ENCODE data around the gene NME8.
"Not testable (repeated sequence)": the region's sequence is repeated elsewhere in the genome, so short reads cannot be mapped to it uniquely, and the experiment has no call there.

The NME8 gene, protein sequence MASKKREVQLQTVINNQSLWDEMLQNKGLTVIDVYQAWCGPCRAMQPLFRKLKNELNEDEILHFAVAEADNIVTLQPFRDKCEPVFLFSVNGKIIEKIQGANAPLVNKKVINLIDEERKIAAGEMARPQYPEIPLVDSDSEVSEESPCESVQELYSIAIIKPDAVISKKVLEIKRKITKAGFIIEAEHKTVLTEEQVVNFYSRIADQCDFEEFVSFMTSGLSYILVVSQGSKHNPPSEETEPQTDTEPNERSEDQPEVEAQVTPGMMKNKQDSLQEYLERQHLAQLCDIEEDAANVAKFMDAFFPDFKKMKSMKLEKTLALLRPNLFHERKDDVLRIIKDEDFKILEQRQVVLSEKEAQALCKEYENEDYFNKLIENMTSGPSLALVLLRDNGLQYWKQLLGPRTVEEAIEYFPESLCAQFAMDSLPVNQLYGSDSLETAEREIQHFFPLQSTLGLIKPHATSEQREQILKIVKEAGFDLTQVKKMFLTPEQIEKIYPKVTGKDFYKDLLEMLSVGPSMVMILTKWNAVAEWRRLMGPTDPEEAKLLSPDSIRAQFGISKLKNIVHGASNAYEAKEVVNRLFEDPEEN

DNA sequence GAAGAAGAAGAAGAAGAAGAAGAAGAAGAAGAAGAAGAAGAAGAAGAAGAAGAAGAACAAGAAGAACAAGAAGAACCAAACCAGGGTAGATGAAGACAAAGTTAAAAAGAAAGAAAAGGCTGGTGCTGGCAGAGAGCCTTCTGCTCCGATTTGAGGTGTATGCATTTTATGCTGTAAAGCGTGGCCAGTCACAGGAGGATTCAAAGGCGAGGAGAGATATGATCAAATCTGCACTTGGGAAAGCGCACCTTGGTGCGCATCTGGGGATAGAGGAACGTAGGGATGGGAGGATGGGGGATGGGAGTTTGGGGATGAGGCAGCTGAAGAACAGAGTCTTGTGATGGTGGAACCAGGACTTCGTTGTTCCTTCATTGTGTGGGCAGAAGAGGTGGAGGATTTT is at the start of gene NME8:
TSS of gene NME8 (plus strand) at position 301 of the 400 bp plus-strand sequence. CDS start 1,670 bp downstream, outside the sequence.
- ATAC-seq (ENCODE audit: low read depth) (no peak), DNase-seq (ENCODE audit: low spot score) (no peak)
- no peak within 1 kb of the TSS for H3K4me3 ChIP-seq (ENCODE audit: severe bottlenecking)
- H3K27ac ChIP-seq (ENCODE audit: poor library complexity, severe bottlenecking): no peak within 1 kb of the TSS
- H3K4me1 ChIP-seq (ENCODE audit: insufficient read depth, poor library complexity, severe bottlenecking): no peaks in the 10 kb centered on the region
- no peaks in the 10 kb centered on the region for H3K27me3 ChIP-seq (ENCODE audit: insufficient read depth, poor library complexity, severe bottlenecking)
- H3K36me3 ChIP-seq (ENCODE audit: low read depth): no peaks in the 10 kb centered on the region
- TF ChIP-seq, protein P1, sequence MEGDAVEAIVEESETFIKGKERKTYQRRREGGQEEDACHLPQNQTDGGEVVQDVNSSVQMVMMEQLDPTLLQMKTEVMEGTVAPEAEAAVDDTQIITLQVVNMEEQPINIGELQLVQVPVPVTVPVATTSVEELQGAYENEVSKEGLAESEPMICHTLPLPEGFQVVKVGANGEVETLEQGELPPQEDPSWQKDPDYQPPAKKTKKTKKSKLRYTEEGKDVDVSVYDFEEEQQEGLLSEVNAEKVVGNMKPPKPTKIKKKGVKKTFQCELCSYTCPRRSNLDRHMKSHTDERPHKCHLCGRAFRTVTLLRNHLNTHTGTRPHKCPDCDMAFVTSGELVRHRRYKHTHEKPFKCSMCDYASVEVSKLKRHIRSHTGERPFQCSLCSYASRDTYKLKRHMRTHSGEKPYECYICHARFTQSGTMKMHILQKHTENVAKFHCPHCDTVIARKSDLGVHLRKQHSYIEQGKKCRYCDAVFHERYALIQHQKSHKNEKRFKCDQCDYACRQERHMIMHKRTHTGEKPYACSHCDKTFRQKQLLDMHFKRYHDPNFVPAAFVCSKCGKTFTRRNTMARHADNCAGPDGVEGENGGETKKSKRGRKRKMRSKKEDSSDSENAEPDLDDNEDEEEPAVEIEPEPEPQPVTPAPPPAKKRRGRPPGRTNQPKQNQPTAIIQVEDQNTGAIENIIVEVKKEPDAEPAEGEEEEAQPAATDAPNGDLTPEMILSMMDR (IDR thresholded peaks at IDR 0.05; ENCODE audit: poor library complexity, severe bottlenecking): no peak
- no peaks in the 10 kb centered on the region for H3K9me3 ChIP-seq (ENCODE audit: severe bottlenecking)

GRCh38 chr7:37806152-37806551 is 42.2 kb upstream of the NME8 start:
- Histone ChIP-seq H3K27ac (ENCODE audit: poor library complexity, severe bottlenecking) (no peak overlapping the region), H3K4me3 (ENCODE audit: severe bottlenecking) (no peak overlapping the region), H3K27me3 (ENCODE audit: insufficient read depth, poor library complexity, severe bottlenecking) (no peaks in the 10 kb centered on the region), H3K4me1 (ENCODE audit: insufficient read depth, poor library complexity, severe bottlenecking) (no peaks in the 10 kb centered on the region), H3K9me3 (ENCODE audit: severe bottlenecking) (no peaks in the 10 kb centered on the region), H3K36me3 (ENCODE audit: low read depth) (no peaks in the 10 kb centered on the region)
- DNase-seq (ENCODE audit: low spot score) (no peak), ATAC-seq (ENCODE audit: low read depth) (no peak)
- TF ChIP-seq, protein P1 (IDR thresholded peaks at IDR 0.05; ENCODE audit: poor library complexity, severe bottlenecking): no peak

GRCh38 chr7:37812161-37812580 is 36.2 kb upstream of the NME8 start:
- not testable (repeated sequence) for DNase-seq (ENCODE audit: low spot score); H3K4me3 ChIP-seq (ENCODE audit: severe bottlenecking); ATAC-seq (ENCODE audit: low read depth); H3K36me3 ChIP-seq (ENCODE audit: low read depth); H3K27ac ChIP-seq (ENCODE audit: poor library complexity, severe bottlenecking); H3K4me1 ChIP-seq (ENCODE audit: insufficient read depth, poor library complexity, severe bottlenecking); H3K27me3 ChIP-seq (ENCODE audit: insufficient read depth, poor library complexity, severe bottlenecking); H3K9me3 ChIP-seq (ENCODE audit: severe bottlenecking)

DNA sequence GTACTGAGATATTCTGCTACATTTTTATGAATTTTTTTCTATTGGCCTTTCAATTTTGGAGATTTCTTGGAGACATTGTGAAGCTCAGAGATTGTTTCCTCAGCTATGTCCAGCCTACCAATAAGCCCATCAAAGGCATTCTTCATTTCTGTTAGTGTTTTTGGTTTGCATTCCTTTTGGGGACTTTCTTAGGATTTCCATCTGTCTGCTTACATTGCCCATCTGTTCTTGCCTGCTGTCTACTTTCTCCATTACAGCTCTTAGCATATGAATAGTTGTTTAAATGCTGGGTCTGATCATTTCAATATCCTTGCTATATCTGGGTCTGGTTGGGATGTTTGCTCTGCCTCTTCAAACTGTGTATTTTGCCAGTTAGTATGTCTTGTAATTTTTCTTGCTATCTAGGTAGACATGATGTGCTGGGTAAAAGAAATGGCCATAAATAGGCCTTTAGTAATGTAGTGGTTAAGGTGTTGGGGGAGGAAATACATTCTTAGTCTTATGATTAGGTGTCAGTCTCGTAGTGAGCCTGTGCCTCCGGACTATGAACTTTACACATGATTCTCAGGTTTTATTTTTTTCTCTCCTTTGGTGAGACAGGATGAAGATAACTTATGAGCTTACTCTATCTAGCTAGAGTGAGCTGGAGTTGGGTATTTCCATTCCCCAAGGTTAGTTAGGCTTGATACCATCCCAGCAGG is 32.6 kb upstream of the NME8 start:
- Histone ChIP-seq H3K4me1 (ENCODE audit: insufficient read depth, poor library complexity, severe bottlenecking) (no peaks in the 10 kb centered on the region), H3K27me3 (ENCODE audit: insufficient read depth, poor library complexity, severe bottlenecking) (no peaks in the 10 kb centered on the region), H3K27ac (ENCODE audit: poor library complexity, severe bottlenecking) (no peak overlapping the region), H3K4me3 (ENCODE audit: severe bottlenecking) (no peak overlapping the region), H3K9me3 (ENCODE audit: severe bottlenecking) (no peaks in the 10 kb centered on the region), H3K36me3 (ENCODE audit: low read depth) (no peaks in the 10 kb centered on the region)
- no peak for ATAC-seq (ENCODE audit: low read depth)
- TF ChIP-seq, protein P1 (IDR thresholded peaks at IDR 0.05; ENCODE audit: poor library complexity, severe bottlenecking): no peak
- DNase-seq (ENCODE audit: low spot score): no peak

- TF ChIP-seq, protein P1 (IDR thresholded peaks at IDR 0.05; ENCODE audit: poor library complexity, severe bottlenecking): no peak
- Histone ChIP-seq H3K36me3 (ENCODE audit: low read depth) (no peaks in the 10 kb centered on the region), H3K27ac (ENCODE audit: poor library complexity, severe bottlenecking) (no peak overlapping the region), H3K4me3 (ENCODE audit: severe bottlenecking) (no peak overlapping the region), H3K27me3 (ENCODE audit: insufficient read depth, poor library complexity, severe bottlenecking) (no peaks in the 10 kb centered on the region), H3K4me1 (ENCODE audit: insufficient read depth, poor library complexity, severe bottlenecking) (no peaks in the 10 kb centered on the region), H3K9me3 (ENCODE audit: severe bottlenecking) (no peaks in the 10 kb centered on the region)
- no peak for DNase-seq (ENCODE audit: low spot score)
- no peak for ATAC-seq (ENCODE audit: low read depth)
Measured at GRCh38 chr7:37816922-37817590, 31.3 kb upstream of the NME8 start.
